Transverse colon (tissue), 4 donors: ENCODE measurements around the gene WSCD2.

Source experiments
- POLR2A ChIP-seq: fragments of 450-650 bp; IDR thresholded peaks from one replicate; pipeline ENCODE4 v1.6.1; 2016; ENCODE audit warnings: antibody characterized with exemption, mild to moderate bottlenecking, moderate library complexity
- POLR2AphosphoS5 ChIP-seq, 3 donors: sonication (generic); formaldehyde crosslinking; IDR thresholded peaks; one replicate each; pipeline ENCODE4 v1.6.1; 2016; ENCODE audit warnings: antibody characterized with exemption in 3 of 3
- TF ChIP-seq, protein P1 (sequence below), 5 experiments: fragments of 200-600 bp in 3 of 5; fragments of 450-650 bp in 2 of 5; sonication (generic) in 3 of 5; IDR thresholded peaks; 1 replicate in 2 of 5; 2 replicates in 3 of 5; pipeline ENCODE4 v1.5.1; 2016 to 2017; ENCODE audit warnings: antibody characterized with exemption in 5 of 5, inconsistent platforms in 3 of 5, mild to moderate bottlenecking in 2 of 5, moderate library complexity in 1 of 5

DNA sequence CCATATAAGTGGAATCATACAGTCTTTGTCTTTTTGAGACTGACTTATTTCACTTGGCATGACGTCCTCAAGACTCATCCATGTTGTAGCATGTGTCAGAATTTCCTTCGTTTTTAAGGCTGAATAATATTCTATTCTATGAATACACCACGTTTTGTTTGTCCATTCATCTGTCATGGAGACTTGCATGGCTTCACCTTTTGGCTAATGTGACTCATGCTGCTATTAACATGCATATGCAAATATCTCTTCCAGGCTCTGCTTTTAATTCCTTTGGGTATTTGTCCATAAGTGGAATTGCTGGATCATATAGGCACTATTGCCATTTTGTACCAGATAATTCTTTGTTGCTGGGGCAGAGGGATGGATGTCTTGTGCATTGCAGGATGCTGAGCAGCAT is 19.6 kb upstream of the WSCD2 start:
- TF ChIP-seq, protein P1, sequence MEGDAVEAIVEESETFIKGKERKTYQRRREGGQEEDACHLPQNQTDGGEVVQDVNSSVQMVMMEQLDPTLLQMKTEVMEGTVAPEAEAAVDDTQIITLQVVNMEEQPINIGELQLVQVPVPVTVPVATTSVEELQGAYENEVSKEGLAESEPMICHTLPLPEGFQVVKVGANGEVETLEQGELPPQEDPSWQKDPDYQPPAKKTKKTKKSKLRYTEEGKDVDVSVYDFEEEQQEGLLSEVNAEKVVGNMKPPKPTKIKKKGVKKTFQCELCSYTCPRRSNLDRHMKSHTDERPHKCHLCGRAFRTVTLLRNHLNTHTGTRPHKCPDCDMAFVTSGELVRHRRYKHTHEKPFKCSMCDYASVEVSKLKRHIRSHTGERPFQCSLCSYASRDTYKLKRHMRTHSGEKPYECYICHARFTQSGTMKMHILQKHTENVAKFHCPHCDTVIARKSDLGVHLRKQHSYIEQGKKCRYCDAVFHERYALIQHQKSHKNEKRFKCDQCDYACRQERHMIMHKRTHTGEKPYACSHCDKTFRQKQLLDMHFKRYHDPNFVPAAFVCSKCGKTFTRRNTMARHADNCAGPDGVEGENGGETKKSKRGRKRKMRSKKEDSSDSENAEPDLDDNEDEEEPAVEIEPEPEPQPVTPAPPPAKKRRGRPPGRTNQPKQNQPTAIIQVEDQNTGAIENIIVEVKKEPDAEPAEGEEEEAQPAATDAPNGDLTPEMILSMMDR (IDR thresholded peaks at IDR 0.05), result no peak
- no peak for TF ChIP-seq POLR2AphosphoS5 (IDR thresholded peaks at IDR 0.05)
- no peak for TF ChIP-seq POLR2A
